Stimulated activated CD4-positive, alpha-beta T cell treated with anti-CD3 and anti-CD28 coated beads, Interleukin-12 subunit alpha, Interleukin-12 subunit beta, amount 100 ng/mL, for 24 hours (primary cell): ENCODE data around the gene NEK5.
"Not testable (repeated sequence)": the region's sequence is repeated elsewhere in the genome, so short reads cannot be mapped to it uniquely, and the experiment has no call there.

Experiments used
- DNase-seq, 2 experiments: peaks; one replicate each; pipeline ENCODE4 v3.0.0-alpha.2; 2020; ENCODE audit warnings: low read depth in 2 of 2

Gene NEK5

GRCh38 chr13:52128714-52129700, at the start of gene NEK5:
Gene NEK5 (minus strand): TSS chr13:52129073. CDS start chr13:52127482, 1,591 bp downstream.
- peak; percentile 20 to 50 for DNase-seq

GRCh38 chr13:52177276-52177675, 48.4 kb upstream of the NEK5 start:
- DNase-seq = no peak

- DNase-seq = not testable (repeated sequence)
Observed at GRCh38 chr13:52173970-52174369, 45.1 kb upstream of the NEK5 start.

- no peak for DNase-seq
Observed at GRCh38 chr13:52173373-52173772, 44.5 kb upstream of the NEK5 start.

GRCh38 chr13:52171686-52172085, 42.8 kb upstream of the NEK5 start:
- not testable (repeated sequence) for DNase-seq

- DNase-seq = not testable (repeated sequence)
Observed at GRCh38 chr13:52170828-52171391, 42.0 kb upstream of the NEK5 start.

- no peak for DNase-seq
Observed at GRCh38 chr13:52169839-52170238, 41.0 kb upstream of the NEK5 start.

- no peak for DNase-seq
Observed at GRCh38 chr13:52165411-52165810, 36.5 kb upstream of the NEK5 start.

- DNase-seq = no peak
Observed at GRCh38 chr13:52164989-52165388, 36.1 kb upstream of the NEK5 start.

- not testable (repeated sequence) for DNase-seq
Observed at GRCh38 chr13:52163878-52164277, 35.0 kb upstream of the NEK5 start.

GRCh38 chr13:52162279-52163101, 33.6 kb upstream of the NEK5 start:
- no peak for DNase-seq

- no peak for DNase-seq
Observed at GRCh38 chr13:52161181-52161646, 32.3 kb upstream of the NEK5 start.

GRCh38 chr13:52160506-52160905, 31.6 kb upstream of the NEK5 start:
- DNase-seq = no peak

- DNase-seq = no peak
Observed at GRCh38 chr13:52160053-52160452, 31.2 kb upstream of the NEK5 start.

- DNase-seq = peak; percentile 13 to 26
Observed at GRCh38 chr13:52159159-52159982, 30.5 kb upstream of the NEK5 start, which contains the start of gene NEK3. Gene NEK3 (minus strand): TSS chr13:52159597. CDS start chr13:52156191, 3,406 bp downstream.

GRCh38 chr13:52158629-52159158, 29.8 kb upstream of the NEK5 start:
- DNase-seq = no peak

GRCh38 chr13:52156724-52157261, 27.9 kb upstream of the NEK5 start:
- DNase-seq = no peak

GRCh38 chr13:52155177-52155576, 26.3 kb upstream of the NEK5 start:
- DNase-seq = no peak

GRCh38 chr13:52147225-52147624, 18.4 kb upstream of the NEK5 start:
- no peak for DNase-seq

GRCh38 chr13:52141299-52141698, 12.4 kb upstream of the NEK5 start:
- DNase-seq = no peak
